ENCODE results near the gene MIGA1. TPM values are rescaled to one million over a fixed set of nuclear protein-coding genes. Genes with fewer than 3 reads are reported as not detected.
"Not testable (repeated sequence)": the region's sequence is repeated elsewhere in the genome, so short reads cannot be mapped to it uniquely, and the experiment has no call there.

Gene MIGA1
- total RNA-seq, 1 experiment from 2014 or later, result 10.8 TPM

DNA sequence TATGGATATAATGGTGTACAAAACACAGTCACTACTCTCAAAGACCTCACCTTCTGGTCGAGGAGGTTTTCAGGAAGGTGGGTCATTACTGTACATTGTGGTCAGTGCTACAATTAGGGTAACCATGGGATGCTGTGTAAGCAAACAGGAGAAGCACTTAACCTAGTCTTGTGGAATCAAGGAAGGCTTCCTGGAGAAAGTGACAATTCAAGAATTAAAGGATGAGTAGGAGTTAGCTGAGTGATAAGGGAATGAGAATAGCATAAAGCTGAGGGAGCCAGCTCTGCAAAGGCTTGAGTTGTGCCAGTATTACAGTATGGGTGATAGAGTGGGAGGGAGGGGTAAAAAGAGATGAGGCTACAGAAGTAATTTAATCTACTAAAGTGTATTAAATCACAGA is 126.2 kb downstream of the MIGA1 start:
- DNase-seq (ENCODE audit: low read depth), result no peak

DNA sequence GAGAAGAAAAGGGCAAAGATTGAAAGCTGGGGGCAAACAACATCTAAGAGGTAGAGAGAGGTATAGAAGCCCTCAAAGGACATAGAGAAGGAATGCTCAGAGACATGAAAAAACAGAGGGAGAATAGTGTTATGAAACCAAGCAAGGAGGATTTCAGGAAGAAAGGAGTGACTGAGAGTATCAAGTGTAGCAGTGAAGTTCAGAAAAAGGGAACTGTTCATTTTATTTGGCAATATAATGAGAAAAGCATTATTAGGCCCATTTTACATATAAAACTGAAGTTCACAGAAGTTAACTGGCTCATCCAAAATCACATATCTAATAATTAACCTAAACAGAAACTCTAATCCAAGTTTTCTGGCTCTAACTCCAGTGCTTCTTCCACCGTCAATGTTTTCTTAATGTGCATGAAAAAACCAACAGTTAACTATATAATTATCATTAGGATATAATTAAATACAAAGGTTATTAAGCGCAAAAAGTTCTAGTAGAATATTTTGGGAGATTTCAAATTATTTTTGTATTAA is 126.6 kb downstream of the MIGA1 start:
- DNase-seq (ENCODE audit: low read depth), result no peak

DNA sequence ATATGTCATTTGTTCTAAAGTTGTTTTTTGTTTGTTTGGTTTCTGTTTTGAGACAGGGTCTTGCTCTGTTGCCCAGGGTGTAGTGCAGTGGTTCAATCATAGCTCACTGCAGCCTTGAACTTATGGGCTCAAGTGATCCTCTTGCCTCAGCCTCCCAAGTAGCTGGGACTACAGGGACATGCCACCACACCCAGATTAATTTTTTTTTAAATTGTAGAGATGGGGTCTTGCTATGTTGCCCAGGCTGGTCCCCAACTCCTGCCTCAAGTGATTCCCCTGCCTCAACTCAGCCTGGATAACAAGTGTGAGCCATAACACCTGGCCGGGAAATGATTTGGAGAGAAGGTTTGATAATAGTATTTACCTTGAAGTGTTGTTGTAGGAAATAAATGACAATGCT is 127.2 kb downstream of the MIGA1 start:
- no peak for DNase-seq (ENCODE audit: low read depth)

DNA sequence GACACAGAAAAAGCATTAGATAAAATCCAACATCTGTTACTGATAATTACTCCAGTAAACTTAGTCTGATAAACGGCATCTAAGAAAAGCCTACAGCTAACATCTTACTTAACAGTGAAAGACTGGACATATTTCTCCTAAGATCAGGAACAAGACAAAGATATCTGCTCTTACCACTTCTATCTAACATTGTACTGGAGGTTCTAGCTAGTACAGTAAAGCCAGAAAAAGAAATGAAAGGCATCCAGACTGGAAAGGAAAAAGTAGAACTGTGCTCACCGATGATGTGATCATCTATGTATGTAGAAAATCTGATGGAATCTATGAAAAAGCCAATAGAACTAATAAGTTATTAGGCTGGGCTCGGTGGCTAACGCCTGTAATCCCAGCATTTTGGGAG is 130.7 kb downstream of the MIGA1 start:
- DNase-seq (ENCODE audit: low read depth), result no peak

DNA sequence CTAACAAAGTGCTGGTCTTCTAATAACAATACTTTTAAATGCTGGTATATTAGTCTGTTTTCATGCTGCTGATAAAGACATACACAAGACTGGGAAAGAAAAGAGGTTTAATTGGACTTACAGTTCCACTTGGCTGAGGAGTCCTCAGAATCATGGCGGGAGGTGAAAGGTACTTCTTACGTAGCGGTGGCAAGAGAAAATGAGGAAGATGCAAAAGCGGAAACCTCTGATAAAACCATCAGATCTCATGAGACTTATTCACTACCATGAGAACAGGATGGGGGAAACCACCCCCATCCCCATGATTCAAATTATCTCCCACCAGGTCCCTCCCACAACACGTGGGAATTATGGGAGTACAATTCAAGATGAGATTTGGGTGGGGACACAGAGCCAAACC is 139.5 kb downstream of the MIGA1 start:
- not testable (repeated sequence) for DNase-seq (ENCODE audit: low read depth)

DNA sequence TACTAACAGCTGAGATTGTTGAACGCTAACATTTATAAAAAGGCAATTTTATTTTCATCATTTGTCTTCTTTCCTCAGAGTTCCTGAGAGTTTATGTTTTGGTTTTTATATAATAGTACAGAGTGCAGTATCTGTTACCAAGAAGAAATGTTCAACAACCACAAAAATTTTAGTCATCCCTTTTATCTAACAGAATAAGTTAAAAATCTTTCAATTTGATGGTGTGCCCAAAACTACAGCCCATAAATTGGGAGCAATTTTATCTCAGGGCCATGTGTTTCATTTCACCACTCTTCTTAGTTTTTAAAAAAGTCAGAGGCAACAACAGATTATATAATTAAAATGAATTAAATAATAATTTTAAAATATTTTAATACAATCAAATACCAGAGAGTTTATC is 146.1 kb downstream of the MIGA1 start:
- DNase-seq (ENCODE audit: low read depth), result no peak

DNA sequence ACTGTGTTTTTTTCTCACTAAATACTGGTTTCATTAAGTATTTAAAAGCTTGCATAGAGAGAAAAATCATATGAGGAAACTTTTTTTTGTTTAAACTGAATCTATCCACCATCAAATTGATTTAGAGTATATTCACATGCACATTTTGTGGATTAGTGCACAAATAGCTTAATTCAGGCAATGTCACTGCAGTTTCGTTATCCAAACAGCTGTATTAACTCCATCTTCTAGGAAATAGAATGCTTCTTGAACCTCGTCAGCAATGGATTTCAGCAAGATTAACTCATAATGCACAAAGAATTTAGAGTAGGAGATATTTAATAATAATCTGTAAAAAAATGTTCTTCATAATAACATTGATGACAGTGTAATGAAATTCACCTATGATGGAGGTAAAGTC is 146.5 kb downstream of the MIGA1 start:
- DNase-seq (ENCODE audit: low read depth), result no peak

DNA sequence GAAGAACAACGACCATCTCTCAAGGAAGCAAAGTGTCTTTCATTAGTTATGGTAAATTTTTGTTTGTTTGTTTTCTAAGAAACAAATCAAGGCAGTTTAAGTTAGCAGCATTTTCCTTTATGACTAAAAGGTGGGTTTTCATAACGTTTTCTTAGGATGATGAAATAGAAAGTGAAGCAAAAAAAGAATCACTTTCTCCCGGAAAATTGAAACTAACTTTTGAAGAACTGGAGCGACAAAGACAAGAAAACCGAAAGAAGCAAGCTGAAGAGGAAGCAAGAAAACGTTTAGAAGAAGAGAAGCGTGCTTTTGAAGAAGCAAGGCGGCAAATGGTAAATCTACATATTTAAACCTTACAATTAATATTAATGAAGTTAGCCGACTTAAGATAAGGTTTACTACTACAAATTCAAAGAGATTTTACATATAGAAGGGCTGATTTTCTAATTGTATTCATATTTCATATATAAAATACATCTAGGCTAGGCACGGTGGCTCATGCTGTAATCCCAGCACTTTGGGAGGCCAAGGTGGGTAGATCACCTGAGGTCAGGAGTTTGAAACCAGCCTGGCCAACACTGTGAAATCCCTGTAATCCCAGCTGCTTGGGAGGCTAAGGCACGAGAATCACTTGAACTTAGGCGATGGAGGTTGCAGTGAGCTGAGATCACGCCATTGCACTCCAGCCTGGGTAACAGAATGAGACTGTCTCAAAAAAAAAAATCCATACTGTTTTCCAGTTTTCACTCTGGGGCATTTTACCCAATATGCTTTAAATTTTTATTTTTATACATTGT is 147.3 kb downstream of the MIGA1 start:
- no peak for DNase-seq (ENCODE audit: low read depth)

DNA sequence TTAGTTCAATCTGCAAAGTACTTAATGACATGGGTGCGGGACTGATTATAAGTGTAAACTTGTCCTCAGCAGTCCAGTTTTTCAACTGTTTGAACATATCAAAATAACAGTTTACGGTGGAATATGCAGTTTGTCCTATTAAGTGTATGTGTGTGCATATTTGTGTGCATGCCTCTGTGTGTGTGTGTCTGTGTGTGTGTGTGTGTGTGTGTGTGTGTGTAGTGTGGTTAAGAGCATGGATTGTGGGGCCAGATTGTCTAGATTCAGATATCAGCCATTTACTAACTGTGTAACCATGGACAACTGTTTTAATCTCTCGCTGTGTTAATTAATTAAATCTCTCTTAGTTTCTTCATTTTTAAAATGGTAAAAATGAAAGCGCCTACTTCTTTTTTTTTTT is 148.0 kb downstream of the MIGA1 start:
- DNase-seq (ENCODE audit: low read depth), result no peak

Other genes starting within 250 kb of the MIGA1 start
- gene ZZZ3, start 97.0 kb upstream of the MIGA1 start, total RNA-seq (2014; rRNA removed; shearing (Covaris generic)), result 64.8 and 70.6 TPM in 2 replicates
- gene USP33, start 19.8 kb upstream of the MIGA1 start, total RNA-seq (2014; rRNA removed; shearing (Covaris generic)), result 48.7 and 49.7 TPM in 2 replicates
- gene NEXN, start 109.0 kb downstream of the MIGA1 start, total RNA-seq (2014; rRNA removed; shearing (Covaris generic)), result 2.6 and 4.2 TPM in 2 replicates
- gene FUBP1, start 199.4 kb downstream of the MIGA1 start, total RNA-seq (2014; rRNA removed; shearing (Covaris generic)), result 77.1 and 94.1 TPM in 2 replicates
- gene DNAJB4, start 225.3 kb downstream of the MIGA1 start, total RNA-seq (2014; rRNA removed; shearing (Covaris generic)), result 9.4 and 11.2 TPM in 2 replicates

All from HT1080 (cell line).